SH-SY5Y (cell line): Measurements from ENCODE around the gene TWIST2.

Experiments
- GATA2 ChIP-seq: IDR thresholded peaks from 2 replicates; pipeline ENCODE4 v1.6.1; 2011; ENCODE audit warnings: mild to moderate bottlenecking, low read depth, low read length
- GATA3 ChIP-seq: IDR thresholded peaks from 2 replicates; pipeline ENCODE4 v1.6.1; 2011; ENCODE audit warnings: low read depth, mild to moderate bottlenecking, low read length, moderate library complexity

Gene TWIST2

DNA sequence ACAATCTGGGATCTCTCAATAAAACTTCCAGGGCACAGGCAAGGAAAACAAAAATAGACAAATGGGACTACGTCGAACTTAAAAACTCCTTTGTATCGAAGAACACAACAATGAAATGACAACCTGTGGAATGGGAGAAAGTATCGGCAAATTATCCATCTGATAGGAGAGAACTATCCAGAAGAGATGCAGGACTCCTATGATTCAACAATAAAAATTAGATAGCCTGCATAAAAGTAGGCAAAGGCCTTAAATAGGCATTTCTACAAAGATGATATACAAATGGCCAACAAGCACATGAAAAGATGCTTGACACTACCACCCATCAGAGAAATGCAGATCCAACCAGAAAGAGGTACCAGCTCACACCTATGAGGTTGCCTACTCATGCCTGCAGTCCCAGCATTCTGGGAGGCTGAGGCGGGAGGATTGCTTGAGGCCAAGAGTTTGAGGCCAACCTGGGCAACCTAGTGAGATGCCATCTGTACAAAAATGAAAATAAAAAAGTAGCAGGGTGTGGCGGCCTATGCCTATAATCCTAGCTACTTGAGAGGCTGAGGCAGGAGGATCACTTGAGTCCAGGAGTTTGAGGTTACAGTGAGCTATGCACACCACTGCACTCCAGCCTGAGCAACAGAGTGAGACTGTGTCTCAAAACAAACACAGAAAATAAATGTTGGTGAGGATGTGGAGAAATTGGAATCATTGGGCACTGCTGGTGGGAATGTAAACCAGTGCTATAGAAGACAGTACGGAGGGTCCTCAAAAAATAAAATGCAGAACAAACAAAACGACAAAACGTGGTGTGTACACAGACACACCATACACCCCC lies 21.6 kb downstream of the TWIST2 start:
- TF ChIP-seq GATA2 (no peak), GATA3 (no peak)

DNA sequence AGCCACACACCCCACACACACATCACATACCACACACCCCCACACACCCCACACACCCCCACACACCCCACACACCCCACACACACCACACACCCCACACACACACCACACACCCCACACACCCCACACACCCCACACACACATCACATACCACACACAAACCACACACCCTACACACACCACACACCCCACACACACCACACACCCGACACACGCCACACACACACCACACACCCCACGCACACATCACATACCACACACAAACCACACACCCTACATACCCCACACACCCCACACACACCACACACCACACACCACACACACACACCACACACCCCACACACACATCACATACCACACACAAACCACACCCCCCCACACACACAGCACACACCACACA lies 22.4 kb downstream of the TWIST2 start:
- no peak for TF ChIP-seq GATA3
- TF ChIP-seq GATA2 = no peak

DNA sequence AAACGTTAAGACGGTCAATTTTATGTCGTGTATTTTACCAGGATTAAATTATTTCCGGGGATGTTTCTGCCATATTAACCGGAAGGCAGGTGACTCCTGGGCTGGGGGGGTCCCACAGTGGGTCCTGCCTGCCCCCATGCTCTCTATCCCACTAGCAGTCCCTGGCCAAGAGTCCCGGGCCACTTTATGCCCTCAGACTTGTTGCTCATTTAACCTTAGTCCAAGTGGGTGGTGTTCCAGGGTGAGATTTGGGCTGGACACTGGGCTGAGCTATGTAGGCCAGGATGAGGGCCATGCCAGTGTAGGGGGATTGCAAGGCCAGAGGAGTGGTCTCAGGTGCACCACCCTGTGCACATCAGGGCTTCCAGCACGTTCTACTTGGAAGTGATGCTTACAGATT lies 24.1 kb downstream of the TWIST2 start:
- TF ChIP-seq GATA2 = no peak
- TF ChIP-seq GATA3 = no peak

DNA sequence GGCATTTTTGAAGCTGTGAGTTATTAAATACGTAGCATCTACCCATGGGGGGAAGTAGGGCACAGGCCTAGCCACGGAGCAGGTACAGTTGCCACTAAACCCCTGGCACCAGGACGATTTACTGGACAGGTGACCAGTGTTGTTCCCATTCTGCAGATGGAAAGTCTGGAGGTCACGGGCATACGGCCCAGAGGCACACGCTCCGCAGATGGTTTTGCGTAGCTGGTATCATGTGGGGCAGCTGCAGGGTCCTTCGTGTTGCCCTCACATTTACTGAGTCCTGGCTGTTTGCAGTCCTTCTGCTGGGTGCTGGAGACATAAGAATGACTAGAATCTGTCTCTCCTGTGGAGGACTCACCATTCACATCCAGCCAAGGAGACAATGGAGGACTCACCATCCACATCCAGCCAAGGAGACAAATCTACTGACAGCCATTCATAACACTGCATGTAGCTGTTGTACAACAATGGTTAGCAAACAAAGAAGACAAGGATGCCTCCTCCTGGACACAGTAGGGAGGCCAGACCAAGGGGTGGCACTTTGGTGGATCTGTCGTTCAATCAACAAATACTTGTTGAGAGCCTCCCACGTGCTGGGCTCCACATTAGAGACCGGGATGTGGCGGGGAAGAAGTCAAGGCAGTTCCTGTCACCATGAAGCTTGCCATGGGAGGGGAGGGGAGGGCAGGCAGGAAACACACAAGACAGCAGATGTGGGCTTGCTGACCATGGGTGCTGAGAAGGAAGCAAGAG lies 24.9 kb downstream of the TWIST2 start:
- no peak for TF ChIP-seq GATA2
- TF ChIP-seq GATA3 = no peak

DNA sequence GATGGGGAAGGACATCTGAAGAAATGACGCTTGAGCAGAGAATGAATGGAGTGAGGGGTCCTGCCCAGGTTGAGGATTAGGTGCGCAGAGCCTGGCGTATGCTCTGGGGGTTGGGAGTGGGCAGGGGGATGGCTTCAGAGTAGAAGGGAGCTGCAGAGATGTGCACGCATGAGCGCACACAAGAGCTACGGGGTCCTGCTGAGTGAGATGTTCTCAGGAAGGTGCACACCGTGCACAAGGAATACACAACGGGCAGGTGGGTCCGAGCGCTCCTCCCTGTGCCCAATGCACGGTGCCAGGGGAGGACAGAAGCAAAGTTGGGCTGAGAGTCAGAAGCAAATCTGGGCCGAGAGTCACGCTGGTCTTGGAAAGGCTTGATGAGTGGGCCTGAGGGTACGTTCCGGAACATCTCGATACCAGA lies 25.5 kb downstream of the TWIST2 start:
- no peak for TF ChIP-seq GATA2
- TF ChIP-seq GATA3 = no peak

DNA sequence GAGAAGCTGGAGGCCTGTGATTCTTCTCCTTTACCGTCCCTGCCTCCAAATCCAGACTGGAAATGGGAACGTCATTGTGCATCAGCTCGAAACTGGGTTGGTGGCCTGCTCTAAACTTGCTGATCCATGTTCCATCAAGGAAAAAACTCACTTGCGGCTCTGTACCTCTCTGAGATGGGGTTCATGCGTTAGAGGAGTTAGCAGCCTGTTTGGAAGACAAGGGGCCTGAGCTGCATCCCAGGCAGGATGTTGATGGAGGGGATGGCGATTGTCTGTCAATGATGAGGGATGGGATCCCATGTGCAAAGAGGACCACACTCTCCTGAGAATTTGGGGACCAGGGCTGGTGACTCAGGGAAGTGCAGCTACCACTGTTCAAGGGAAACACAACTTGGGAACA lies 26.0 kb downstream of the TWIST2 start:
- TF ChIP-seq GATA2 (no peak), GATA3 (no peak)

DNA sequence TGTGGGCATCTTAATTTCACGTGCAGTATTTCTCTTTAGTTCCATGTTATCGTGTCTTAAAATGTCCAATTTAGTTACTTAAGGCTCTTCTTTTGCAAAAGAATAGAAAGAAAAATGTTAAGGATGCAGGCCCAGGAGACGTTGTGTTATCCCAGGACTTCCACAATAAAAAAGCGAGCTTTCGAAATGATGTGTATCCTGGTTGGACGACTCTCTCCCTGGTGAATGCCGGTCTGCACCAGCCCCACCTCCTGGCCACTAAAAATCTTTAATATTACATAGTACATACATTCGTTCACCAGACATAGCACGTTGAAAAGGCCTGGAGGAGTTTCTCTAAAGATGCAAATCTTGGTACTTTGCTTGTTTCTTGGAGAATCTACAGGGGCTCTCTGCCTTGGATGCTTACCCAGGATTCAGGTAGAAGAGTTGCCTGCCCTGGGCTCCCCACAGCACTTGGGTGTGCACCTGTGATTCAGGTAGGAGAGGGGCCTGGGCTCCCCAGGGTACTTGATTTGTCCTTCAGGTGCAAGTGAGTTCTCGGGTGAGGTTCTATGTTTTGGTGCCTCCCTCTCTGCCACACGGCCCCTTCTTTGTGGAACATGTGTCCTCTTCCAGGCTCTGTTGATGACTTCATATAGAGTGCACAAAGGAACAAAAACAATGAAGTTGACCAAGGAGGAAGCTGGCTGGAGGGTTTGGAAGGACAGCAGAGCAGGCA lies 26.6 kb downstream of the TWIST2 start:
- no peak for TF ChIP-seq GATA3

DNA sequence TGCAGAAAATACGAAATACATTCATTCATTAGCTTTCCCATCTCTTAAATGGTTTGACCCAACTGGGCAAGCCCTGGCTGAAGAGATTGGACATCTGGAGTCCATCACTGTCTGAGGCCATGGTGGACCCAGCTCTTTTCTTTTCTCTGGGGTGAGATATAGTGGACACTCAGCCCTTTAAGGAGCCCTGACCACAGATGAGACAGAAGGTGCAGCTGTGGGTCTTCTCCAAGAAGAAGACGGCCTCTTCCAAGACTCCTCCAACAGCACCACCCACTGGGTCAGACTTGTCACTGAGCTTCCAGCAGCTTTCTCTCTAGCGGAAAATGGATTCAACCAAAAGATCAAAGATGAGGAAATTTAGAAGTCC lies 27.2 kb downstream of the TWIST2 start:
- TF ChIP-seq GATA3 = no peak
- no peak for TF ChIP-seq GATA2

DNA sequence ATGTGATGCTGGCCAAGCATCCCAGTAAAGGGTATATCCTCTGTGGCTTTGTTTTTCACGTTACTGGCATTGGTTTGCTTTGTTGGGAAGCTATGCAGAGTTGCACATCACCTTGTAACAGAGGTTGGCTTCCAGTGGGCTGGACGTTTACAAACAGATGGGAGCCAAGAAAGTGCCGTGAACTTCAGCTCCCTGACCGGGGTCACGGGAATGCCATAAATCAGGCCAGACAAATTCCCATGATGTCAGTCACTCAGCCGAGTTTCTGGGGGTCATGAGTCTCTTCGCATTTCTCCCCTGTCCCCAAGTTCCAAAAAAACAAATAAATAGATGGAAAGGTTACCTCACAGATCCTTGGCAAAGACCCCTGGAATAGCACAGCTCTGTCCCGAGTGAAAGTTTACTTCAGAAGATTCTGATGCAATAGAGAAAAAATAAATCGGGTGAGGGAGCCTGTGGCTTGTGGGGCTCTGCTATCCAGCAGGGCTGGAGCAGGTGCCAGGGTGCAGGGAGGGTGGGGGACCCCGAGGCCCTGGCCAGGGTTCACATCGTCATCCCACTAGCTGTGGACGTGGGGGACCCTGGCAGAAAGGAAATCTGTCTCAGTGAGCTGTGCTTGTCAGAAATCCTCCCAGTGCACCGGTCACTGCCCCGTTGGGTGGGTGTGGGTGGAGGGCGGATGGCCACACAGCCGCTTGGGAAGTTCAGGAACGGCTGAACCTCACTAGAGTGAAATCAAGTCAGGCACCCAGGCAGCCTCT lies 27.8 kb downstream of the TWIST2 start:
- TF ChIP-seq GATA3 (no peak), GATA2 (no peak)

DNA sequence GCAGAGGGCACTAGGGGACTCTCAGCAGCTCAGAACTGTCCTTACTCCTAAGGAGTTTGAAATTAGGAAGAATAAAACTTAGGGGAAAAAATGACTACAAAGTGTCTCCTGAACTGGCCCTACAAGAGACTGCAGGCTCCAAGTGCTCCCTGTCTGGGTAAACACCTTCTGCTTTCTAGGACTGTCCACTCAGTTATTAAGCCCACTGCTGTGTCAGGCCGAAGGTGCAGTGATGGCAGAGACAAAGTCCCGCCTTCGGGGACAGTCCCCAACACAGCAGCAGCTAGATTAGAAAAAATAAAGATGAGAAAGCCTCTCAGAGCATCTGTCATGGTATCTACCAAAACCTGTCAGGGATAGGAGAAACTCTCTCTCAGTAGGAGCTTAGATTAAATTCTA lies 28.3 kb downstream of the TWIST2 start:
- TF ChIP-seq GATA2 (no peak), GATA3 (no peak)

DNA sequence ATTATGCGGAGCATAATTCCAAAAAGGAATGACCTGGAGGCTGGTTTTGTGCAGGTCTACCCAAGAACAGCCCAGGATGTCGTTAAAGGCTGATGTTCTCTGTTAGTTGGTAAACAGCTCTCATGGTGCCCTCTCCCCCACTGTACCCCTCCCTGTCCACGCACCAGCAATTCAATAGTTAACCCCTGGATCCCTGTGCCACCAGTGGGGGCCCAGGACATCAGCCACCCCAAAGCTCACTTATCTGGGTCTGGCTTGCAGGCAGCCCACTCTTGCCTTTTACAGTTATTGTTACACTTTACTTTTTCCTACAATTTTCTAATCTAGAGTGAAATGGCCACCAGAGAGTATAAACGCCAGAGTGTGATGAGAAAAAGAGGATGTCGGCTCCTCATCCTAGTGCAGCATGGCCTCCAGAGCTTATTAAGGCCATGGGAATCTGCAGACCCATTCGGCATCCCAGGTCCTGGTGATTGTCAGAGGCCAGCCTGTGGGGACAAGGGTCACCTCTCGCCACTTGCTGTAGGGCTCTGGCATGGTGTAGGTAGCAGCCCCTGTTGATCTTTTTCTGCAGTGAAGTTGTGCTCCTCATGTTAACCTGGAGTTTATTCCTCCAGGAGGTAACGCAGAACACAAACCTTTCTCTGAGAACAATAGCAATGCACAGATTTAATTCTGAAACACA lies 30.3 kb downstream of the TWIST2 start:
- TF ChIP-seq GATA3 = no peak
- no peak for TF ChIP-seq GATA2

DNA sequence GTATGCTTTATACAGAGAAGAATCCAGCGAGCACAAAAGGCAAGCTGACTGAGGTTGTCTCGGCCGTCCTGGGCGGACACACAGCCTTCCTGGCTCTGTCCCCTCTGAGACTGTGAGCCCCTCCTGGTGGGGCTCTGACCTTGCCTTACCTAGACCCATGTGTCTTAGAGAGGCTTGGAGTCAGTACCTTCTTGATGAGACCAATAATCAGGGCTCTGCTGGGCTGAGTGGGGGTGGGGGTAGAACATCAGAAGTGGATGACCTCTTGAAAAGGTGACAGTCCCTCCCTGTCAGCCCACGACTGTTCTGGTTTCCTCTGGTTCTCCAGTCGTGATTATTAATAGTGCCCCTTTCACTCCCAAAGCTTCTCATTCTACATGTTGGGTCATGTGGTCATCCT lies 31.2 kb downstream of the TWIST2 start:
- TF ChIP-seq GATA2 = no peak
- no peak for TF ChIP-seq GATA3

DNA sequence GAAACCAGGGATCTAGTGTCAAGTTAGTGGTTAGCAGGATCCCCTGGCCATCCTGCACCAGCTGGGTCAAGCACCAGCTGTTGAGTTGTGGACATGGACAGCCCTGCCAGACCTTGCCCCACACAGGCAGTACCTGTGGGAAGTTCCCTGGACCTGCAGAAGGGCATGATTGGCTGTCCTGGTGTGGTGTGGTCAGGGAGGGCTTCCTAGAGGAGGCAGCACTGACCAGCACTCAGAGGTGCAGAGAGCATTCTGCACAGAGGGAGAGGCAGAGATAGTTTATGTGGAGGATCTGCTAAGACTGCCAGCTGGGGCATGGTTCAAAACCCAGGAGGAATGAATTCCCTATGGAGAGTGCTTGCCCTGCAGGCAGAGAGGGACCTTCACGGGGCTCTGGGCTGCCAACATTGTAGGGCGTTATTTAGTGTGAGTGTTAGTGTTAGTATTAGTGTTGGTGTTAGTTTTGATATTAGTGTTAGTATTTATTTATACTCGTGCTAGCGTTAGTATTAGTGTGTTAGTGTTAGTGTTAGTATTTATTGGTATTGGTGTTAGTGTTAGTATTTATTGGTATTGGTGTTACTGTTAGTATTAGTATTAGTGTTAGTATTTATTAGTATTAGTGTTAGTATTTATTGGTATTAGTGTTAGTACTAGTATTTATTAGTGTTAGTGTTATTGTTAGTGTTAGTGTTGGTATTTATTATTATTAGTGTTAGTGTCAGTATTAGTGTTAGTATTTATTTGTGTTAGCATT lies 31.9 kb downstream of the TWIST2 start:
- TF ChIP-seq GATA2 (no peak), GATA3 (no peak)

DNA sequence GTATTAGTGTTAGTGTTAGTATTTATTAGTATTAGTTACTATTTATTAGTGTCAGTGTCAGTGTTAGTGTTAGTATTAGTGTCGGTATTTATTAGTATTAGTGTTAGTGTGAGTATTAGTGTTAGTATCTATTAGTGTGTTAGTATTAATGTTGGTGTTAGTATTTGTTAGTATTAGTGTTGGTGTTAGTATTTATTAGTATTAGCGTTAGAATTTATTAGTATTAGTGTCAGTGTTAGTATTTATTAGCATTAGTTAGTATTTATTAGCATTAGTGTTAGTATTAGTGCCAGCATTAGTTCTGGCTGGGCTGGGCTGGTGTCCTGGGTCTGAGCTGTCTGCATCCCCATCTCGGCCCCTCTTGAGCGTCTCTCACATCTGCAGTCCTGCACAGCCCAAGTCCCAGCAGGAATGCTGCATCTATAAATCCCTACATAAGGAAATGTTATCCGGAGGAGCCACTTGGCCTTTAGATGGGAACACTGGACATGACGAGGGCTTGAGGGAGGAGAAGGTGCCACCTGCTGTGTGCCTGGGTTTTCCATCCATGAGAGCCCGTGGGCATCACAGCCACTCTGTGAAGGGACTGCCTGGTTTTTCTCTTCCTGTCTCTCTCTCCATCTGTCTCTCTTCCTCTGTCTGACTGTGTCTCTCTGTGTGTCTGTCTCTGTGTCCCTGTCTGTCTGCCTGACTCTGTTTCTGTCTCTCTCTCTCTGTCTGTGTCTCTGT lies 33.6 kb downstream of the TWIST2 start:
- TF ChIP-seq GATA3 (no peak), GATA2 (no peak)
